Hematopoietic multipotent progenitor cell treated with erythropoietin and hydrocortisone succinate and interleukin-3 and kit ligand, for 15 days (in vitro differentiated cells): Measurements from ENCODE around the gene DDX52.
"Not testable (repeated sequence)": the region's sequence is repeated elsewhere in the genome, so short reads cannot be mapped to it uniquely, and the experiment has no call there.

ENCODE experiments used
- DNase-seq: peaks from one replicate; pipeline ENCODE4 v3.0.0-alpha.2; 2015; ENCODE audit warnings: low spot score

Gene DDX52, protein sequence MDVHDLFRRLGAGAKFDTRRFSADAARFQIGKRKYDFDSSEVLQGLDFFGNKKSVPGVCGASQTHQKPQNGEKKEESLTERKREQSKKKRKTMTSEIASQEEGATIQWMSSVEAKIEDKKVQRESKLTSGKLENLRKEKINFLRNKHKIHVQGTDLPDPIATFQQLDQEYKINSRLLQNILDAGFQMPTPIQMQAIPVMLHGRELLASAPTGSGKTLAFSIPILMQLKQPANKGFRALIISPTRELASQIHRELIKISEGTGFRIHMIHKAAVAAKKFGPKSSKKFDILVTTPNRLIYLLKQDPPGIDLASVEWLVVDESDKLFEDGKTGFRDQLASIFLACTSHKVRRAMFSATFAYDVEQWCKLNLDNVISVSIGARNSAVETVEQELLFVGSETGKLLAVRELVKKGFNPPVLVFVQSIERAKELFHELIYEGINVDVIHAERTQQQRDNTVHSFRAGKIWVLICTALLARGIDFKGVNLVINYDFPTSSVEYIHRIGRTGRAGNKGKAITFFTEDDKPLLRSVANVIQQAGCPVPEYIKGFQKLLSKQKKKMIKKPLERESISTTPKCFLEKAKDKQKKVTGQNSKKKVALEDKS

DNA sequence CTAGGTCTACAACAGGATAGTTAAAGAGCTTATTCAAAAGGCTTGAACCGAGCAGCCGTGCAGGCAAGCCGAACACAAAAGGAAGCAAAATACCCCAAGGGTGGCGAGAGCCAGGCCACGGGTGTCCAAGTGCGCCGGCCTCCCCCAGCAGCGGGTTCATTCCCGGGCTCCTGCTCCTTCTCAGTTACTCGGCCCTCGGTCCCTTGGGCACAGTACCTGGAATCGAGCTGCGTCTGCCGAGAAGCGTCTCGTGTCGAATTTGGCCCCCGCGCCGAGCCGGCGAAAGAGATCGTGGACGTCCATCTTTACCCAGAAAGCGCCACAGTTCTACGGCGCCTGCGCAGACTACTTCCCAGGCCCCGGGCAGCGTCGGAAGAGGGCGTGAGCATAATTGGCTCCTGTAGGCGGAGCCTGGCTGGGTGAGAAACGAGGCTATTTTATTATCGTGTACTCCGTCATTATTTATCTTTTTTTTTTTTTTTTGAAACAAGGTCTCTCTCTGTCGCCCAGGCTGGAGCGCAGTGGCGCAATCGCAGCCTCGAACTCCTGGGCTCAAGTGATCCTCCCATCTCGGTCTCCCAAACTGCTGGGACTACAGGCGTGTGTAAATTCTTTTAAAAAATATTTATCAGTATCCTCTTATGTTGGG lies at the start of gene DDX52:
Gene DDX52 (minus strand): TSS at position 329 of the 649 bp plus-strand sequence. CDS start 26 bp downstream, at position 303.
- DNase-seq, result peak; percentile 98

DNA sequence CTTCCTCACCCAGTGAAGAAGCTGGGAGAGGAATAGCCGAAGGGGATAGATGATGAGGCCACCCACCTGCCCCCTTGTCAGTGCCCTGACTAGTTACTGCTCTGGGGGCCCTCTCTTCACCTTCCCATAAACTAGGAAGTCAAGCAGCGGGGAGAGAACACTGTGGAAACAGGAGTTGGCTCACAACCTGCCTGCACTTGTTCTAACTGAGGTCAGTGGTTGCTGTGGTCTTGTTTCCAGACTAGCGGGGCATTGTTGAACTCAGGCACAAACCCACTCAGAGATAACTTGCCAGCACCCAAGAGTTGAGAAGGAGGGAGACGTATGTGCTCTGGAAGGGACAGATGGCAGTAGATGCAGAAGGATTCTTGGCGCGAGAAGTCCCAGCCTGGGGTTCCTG lies 48.6 kb upstream of the DDX52 start:
- no peak for DNase-seq

DNA sequence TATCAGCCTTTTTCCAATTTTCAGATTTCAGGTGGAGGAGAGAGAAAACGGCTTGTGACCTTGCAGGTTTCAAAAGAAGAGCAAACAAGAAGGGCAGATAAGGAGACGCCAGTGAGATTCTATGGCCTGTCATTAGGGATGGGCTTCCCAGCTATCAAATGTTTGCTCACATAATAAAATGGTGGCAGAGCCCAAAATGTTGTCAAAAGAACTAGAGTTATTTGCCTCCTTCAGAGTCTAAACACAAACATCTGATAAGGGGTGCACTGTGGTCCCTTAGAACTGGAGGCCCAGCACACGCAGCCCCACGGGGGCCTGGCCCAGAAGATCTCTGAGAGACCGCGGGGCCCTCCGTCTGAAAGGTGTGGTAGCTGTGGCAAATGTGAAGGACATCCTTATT lies 46.1 kb upstream of the DDX52 start:
- no peak for DNase-seq

DNA sequence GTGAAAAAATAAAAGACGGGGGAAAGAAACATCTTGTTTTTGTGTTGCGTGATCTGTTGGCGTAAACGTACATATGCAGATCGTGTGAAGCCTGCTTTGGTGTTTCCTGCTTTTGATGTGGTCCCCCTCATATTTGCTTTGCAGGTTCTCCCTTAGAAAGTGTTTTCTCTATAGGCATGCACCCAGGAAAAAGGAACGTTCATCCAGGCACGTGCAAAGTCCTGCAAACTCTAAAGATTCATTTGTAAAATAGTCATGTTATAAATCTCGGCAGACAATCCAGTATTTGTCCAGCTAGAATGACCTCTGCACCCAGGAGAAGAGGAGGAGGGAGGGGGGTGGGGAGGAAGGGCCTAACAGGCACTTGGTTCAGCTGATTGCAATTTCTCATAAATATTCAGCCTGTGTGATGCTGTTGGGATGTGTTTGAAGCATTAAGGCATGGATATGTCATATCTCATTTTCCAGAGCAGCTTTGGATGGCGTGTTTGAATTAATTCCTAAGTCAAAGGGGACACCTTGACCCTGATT lies 40.3 kb upstream of the DDX52 start:
- DNase-seq, result no peak

DNA sequence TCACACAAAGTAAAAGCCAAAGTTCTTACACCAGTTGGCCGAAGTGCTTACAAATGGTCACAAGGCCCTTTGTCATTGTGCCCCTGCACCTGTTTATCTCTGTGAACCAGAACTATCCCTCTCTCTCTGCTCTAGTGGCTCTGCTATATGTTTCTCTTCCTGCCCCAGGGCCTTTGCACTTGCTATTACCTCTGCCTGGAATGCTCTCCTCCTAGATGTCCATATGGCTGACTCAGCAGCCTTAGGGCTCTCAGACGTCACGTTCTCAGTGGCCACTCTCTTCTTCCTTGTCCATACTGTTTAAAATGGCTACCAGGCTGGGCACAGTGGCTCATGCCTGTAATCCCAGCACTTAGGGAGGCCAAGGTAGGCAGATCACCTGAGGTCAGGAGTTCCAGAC lies 38.8 kb upstream of the DDX52 start:
- no peak for DNase-seq

DNA sequence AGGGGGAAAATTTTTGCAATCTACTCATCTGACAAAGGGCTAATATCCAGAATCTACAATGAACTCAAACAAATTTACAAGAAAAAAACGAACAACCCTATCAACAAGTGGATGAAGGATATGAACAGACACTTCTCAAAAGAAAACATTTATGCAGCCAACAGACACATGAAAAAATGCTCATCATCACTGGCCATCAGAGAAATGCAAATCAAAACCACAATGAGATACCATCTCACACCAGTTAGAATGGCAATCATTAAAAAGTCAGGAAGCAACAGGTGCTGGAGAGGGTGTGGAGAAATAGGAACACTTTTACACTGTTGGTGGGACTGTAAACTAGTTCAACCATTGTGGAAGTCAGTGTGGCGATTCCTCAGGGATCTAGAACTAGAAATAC lies 36.7 kb upstream of the DDX52 start:
- not testable (repeated sequence) for DNase-seq

DNA sequence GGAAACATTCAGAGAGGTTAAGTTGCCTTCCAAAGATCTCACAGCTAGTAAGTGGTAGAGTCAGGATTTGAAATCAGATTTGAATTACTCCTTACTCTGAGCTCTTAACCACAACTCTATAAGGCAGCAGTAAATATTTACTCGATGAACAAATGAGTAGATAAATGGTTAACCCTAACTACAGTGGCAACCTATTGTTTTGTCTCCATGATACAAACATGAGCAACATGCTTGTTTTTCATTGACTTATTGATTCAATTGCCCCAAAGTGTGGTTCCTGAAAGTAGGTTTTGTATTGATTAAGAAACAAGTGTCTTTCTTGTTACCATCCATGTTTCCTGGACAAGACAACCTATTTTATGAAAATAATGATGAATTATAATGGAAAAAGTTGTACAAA lies 34.8 kb upstream of the DDX52 start:
- no peak for DNase-seq

DNA sequence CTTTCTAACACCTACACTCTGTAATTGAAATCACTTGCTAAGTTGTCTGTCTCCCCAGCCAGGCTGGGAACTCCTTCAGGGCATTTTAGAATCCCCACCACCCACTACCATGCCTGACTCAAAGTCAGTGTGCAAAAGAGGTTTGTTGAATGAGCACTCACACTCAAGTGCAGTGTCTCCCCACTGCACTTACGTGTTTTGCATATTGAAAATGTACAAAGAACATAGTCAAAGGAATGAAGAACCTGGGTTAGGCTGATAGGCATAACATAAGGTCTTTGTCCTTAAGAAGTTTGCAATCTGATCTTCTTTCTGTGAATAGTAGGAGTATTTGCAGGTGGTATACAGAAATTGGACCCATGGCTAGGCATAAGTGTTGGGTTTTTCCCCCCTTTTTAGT lies 33.8 kb upstream of the DDX52 start:
- no peak for DNase-seq

DNA sequence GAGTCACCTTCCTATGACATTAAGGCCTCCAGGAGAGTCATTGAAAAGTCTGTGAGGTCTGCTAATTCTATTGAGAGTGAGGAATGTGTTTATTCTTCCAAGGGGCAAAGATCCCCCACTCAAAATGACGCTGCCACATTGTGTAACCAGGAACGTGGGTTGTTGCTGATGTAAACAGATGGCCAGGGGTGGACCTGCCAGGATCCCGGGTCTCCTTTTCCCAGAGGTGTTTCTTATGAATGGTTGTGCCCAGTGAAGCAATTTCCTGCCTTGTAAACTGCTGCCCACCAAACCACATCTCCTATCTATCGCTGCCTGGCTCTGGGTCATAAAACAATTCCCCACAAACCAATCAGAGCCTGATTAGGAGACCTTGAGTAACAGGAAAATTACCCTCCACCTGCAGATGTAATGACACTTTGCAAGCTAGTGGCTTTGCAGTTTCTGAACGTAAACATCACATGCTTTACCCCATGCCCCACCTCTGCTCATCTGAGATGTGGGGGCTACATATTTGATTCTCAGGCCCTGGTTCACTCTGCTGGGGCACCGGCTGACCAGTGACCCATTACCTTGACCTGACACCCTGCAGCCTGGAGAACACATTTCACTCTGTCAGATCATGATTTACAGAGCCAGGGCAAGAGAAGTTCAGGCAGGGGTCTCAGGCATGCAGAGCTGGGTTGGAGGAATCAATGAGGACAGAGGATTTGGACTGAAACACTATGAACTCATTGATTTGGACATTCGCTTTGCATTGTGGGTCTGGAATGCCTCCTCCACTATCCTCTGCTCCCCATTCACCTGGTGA lies 33.1 kb upstream of the DDX52 start:
- DNase-seq, result no peak

DNA sequence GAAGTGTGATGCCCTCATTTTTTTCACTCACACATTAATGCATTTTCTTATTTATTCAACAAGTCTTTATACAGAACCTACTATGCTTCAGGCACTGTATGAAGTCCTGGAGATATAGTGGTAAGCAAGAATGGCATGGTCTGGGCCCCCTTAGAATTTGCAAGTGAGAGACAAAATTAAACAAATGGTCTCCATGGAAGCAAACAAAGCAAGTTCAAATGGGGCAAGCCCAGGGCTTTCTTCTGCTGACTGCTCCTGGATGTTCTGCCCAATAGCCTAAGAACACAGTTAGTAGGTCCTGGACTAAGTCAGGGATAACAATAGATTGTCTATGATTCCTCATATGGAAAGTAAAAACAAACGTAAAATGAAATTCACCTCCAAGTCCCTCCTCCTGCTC lies 31.3 kb upstream of the DDX52 start:
- DNase-seq, result no peak

DNA sequence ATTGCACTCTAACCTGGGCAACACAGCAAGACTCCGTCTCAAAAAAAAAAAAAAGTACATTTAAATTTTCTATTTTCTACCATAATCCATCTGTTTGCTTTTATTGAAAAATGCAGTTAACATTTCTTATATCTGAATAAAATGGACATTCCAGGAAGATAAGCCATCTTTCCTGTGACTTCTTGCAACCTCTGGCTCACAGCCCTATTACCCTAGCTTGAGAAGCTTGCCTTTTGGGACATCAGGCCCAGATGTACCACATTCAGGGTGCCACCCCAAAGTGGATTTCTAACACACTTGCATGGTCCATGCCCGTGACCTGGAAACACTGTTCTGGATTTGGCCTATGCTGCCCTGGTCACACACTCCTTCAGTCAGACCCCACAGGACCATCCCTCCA lies 30.1 kb upstream of the DDX52 start:
- no peak for DNase-seq

DNA sequence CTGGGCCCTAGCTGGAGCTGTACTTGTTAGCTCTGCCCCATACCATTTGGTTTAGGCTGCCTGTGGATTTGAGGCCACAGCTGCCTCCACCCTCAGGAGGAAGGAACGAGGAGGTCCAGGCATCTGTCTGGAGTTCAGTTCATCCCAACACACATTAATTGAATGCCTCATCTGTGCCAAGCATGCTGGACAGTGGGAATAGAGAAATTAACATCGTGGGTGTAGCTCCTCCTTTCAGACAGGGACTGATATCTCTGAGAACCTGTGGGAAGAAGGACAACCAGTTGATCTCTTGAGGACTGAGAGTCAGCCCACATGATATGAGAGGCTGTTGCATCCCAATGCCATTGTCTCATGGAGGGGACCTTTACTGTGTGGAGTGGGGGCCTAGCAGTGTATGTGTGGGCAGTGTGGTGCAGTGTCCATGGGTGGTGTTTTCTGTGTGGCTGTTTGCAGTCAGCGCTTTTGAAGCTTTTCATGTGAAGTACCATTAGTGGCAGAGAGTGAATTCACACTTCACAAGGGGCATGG lies 29.4 kb upstream of the DDX52 start:
- no peak for DNase-seq

DNA sequence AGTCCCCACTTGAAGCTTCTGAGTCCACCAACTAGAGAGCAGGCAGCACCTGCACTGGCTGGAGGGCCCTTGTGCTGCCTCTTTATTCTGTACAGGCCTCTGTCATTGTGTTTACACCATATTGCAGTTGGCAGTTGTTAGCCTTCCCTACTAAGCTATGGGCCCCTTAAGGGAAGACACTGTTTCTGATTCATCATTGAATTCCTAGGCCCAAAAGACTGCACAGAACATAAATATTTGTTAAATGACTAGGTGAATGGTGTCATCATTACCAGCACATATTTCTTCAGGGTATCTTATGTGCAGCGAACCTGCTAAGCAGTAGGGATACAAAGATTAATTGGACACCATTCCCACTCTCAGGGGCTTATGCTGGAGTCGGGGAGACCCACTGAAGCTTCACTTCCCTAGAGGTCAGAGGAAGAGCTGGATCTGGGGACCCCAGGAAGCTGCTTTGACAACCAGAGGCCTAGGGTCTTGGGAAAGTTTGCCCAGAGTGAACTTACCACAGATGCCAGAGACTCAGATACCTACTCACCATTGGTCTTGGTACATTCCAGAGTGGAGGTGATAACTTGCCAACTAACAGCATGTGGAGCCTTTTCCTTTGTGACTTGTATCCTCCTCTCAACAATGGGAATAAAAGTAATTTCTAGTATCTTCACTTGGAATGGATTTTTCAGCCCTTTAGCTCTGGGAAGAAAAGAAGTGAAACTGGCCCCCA lies 28.7 kb upstream of the DDX52 start:
- DNase-seq, result no peak

DNA sequence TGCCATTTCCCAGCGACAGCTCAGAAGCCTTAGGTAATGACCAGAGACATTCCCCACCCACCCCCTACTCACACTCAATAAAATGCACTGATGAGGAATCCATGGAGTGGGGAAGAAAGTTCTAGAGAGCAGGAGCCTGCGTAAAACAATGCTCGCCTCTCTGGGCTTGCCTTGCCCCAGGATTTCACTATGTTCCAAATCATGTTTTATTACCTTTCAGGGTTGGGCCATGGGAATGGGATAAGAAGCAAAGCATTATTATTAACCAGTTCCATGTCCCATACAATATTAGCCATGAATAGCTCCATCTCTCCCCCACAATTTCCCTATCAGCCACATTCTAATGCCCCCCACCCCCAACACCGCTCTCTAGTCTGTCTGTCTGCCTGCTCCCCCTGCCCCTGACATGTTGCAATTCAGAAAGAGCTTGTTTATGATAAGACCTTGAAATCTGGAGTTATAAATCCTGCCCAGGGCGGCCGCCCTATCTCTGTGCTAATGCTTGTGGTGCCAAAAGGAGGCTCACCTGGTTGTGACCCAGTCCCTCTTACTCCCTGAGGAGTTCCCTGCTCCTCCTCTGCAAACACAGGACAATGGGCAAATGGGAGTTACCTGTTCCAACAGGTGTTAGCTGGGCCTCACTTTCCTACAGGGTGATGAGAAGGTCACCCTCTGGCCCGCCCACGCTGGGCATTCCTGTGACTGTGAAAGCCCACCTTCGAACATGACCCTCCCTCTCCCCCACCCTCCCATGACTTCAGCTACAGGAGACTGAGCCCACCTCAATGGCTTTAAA lies 28.0 kb upstream of the DDX52 start:
- no peak for DNase-seq

DNA sequence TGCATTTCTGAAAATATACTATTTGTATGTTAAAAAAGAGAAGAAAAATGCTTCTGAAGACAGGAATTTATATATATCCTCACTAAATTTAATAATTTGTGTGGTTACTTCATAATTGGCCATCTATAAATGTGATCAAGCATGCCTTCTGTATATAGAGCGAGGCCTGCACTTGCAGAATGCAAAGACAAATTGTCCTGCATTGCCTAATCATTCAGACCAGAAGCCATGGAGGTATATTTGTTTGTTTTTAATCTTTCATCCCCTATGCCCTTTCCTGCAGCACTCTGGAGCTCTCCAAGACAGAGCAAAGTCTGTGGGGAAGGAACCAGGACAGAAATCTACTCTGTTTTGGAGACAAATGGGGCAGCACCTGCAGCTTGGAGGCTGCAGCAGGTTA lies 23.8 kb upstream of the DDX52 start:
- DNase-seq, result no peak

DNA sequence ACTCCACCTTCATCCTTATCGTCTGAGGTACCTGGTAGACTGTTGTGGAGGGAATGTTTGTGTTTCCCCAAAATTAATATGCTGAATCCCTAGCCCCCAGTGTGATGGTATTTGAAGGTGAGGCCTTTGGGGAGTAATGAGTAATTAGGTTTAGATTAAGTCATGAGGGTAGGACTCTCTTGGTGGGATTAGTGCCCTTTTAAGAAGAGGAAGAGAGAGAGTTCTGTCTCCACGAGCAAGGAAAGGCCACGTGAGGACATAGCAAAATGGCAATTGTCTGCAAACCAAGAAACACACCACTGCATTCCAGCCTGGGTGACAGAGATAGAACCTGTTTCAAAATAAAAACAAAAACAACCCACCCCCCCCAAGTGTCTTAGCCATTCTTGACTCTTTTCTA lies 21.0 kb upstream of the DDX52 start:
- DNase-seq, result no peak

DNA sequence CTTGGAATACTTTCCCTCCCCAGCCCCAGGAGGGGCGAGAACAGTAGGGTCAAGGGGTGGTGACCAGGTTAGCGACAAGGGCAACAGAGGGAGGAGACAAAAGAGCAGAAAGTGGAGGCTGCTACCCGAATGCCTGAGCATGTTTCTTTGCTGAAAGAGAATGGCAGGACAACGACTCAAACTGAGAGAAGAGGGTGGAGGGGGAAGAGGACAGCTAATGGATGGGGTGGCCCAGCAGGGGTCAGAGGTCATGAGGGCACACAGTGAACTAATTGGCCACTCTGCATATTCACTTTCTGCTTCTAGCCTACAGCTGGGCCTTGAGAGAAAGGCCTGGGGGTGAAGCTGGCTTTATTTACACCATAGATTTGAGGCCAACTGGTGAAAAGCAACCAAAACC lies 19.1 kb upstream of the DDX52 start:
- no peak for DNase-seq

DNA sequence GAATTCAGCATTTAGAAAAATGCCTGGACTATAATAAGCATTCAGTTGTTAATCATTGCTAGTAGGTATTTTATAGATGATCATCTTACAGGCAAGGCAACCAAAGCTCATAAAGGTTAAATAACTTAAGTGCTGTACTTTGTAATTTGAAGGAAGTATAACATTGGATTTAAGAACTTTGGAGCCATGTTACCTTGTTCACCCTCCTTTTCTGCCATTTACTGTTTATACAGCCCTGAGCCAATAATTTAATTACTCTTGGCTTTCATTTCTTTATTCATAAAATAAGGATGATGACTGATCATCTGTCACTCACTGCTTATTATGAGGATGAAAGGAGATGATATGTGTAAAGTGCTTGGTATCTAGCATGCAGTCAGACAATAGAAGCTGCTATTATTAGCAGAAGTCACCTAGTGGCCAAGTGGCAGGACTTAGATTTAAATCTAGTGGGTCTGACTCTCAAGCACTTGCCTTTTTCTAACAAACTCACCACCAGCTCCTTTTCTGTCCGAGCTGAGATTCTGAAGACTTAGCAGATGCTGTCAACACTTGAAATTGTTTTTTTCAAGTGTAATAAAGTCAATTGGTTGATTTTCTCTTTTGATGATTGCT lies 18.3 kb upstream of the DDX52 start:
- DNase-seq, result no peak

DNA sequence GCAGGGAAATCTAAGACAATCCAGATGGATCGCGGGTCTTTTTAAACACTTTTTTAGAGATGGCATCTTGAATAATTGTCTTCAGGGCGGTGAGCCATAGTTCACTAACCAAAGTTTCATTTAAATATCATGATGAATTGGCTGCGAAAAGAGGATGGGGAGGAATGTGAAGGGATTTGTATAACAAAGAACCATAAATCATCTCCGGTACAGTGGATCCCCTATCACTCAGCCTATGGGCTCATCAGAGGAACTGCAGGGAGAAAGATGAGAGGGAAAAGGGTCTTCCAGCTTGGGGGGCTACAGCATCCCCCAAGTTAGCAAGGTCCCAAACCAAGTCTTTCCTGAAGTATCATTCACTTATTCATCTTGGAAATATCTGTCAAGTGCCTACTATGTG lies 16.7 kb upstream of the DDX52 start:
- DNase-seq, result no peak

DNA sequence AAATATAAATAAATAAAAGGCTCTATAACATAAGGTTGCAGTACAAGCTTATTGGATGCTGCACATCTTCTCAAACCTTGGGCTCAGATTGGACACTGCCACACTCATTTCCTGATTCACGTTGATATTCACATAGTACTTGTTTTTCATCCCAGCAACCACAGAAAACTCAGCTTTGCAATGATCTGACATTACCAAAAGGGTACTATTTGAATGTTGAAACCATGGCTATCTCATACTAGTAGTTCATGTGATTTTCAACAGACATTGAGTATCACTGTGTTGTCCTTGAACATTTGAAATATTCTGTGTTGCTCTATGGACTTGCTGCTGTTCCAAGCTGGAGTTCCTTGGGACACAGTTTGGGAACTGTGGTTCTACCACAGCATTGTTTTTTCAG lies 14.0 kb upstream of the DDX52 start:
- no peak for DNase-seq
